RWPE2 (cell line): Measurements from ENCODE around the gene PARD6G.

Experiments used
- ATAC-seq: fragments of 200-7000 bp; cut with Tn5 transposase; 3 replicates; pipeline ENCODE4 v1.9.1; 2021; ENCODE audit warnings: low read depth
- DNase-seq: peaks from one replicate; pipeline ENCODE4 v3.0.0-alpha.2; 2020; ENCODE audit warnings: low spot score
- H3K27ac ChIP-seq: fragments of 450-650 bp; 2 replicates; pipeline ENCODE4 v1.5.1; 2017; ENCODE audit warnings: mild to moderate bottlenecking; ENCODE audit not compliant: poor library complexity, severe bottlenecking
- H3K27me3 ChIP-seq: fragments of 250-450 bp; sonication (Bioruptor Pico); 2 replicates; pipeline ENCODE4 v1.5.1; 2021; ENCODE audit warnings: mild to moderate bottlenecking, moderate library complexity; ENCODE audit not compliant: insufficient read depth, poor library complexity, severe bottlenecking
- H3K36me3 ChIP-seq: fragments of 250-450 bp; sonication (Bioruptor Pico); 2 replicates; pipeline ENCODE4 v1.5.1; 2020; ENCODE audit warnings: low read depth, mild to moderate bottlenecking, moderate library complexity
- H3K4me1 ChIP-seq: fragments of 250-450 bp; sonication (Bioruptor Pico); 2 replicates; pipeline ENCODE4 v1.5.1; 2021; ENCODE audit warnings: mild to moderate bottlenecking, moderate library complexity; ENCODE audit not compliant: insufficient read depth, poor library complexity, severe bottlenecking
- H3K4me3 ChIP-seq: fragments of 250-450 bp; sonication (Bioruptor Pico); 2 replicates; pipeline ENCODE4 v1.5.1; 2021; ENCODE audit warnings: mild to moderate bottlenecking, moderate library complexity; ENCODE audit not compliant: severe bottlenecking
- H3K9me3 ChIP-seq: fragments of 250-450 bp; sonication (Bioruptor Pico); 2 replicates; pipeline ENCODE4 v1.5.1; 2021; ENCODE audit warnings: mild to moderate bottlenecking, moderate library complexity; ENCODE audit not compliant: severe bottlenecking
- CTCF ChIP-seq: fragments of 450-650 bp; IDR thresholded peaks from one replicate; pipeline ENCODE4 v1.5.1; 2017; ENCODE audit warnings: mild to moderate bottlenecking, moderate library complexity; ENCODE audit not compliant: poor library complexity, severe bottlenecking

Gene PARD6G

DNA sequence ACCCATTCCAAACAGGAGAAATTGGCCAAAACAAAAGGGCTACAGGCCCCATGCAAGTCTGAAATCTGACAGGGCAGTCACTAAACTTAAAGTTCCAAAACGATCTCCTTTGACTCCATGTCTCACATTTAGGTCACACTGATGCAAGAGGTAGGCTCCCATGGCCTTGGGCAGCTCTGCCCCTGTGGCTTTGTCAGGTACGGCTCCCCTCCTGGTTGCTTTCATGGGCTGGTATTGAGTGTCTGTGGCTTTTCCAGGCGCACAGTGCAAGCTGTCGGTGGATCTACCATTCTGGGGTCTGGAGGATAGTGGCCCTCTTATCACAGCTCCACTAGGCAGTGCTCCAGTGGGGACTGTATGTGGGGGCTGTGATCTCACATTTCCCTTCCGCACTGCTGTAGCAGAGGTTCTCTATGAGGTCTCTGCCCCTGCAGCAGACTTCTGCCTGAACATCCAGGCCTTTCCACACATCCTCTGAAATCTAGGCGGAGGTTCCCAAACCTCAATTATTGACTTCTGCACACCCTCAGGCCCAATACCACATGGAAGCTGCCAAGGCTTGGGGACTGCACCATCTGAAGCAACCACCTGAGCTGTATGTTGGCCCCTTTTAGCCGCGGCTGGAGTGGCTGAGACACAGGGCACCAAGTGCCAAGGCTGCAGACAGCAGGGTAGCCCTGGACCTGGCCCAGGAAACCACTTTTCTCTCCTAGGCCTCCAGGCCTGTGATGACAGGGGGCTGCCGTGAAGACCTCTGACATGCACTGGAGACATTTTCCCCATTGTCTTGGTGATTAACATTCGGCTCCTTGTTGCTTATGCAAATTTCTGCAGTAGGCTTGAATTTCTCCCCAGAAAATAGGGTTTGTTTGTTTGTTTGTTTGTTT lies 28.7 kb downstream of the PARD6G start:
- DNase-seq (no peak), ATAC-seq (no peak)
- Histone ChIP-seq H3K27ac (no peak overlapping the region), H3K27me3 (no peaks in the 10 kb centered on the region), H3K9me3 (no peaks in the 10 kb centered on the region), H3K4me3 (no peak overlapping the region), H3K4me1 (no peaks in the 10 kb centered on the region), H3K36me3 (no peaks in the 10 kb centered on the region)
- TF ChIP-seq CTCF = no peak

DNA sequence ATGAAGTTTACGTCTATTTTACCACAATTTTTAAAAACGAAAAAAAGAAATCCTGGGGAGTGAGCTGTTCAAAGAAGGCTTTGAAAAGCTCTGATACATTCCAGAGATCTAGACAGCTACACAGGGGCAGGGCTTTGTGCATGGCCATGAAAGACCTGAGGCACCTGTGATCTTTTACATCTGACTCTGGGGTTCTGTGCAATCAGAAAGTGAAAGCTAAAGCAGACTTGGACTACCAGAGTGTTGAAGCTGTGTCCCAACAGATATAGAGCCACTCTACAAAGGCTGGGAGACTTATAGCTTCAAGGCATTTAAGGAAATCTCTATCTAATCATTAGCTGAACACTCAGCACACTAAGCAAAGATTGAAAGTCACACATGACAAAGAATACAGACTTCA lies 34.1 kb downstream of the PARD6G start:
- no peak for DNase-seq
- Histone ChIP-seq H3K9me3 (no peaks in the 10 kb centered on the region), H3K27me3 (no peaks in the 10 kb centered on the region), H3K4me3 (no peak overlapping the region), H3K27ac (no peak overlapping the region), H3K36me3 (no peaks in the 10 kb centered on the region), H3K4me1 (no peaks in the 10 kb centered on the region)
- TF ChIP-seq CTCF = no peak
- ATAC-seq = no peak

GRCh38 chr18:80210312-80211083 lies 36.8 kb downstream of the PARD6G start:
- Histone ChIP-seq H3K4me3 (no peak overlapping the region), H3K36me3 (no peaks in the 10 kb centered on the region), H3K4me1 (no peaks in the 10 kb centered on the region), H3K27me3 (no peaks in the 10 kb centered on the region), H3K9me3 (no peaks in the 10 kb centered on the region), H3K27ac (no peak overlapping the region)
- DNase-seq (no peak), ATAC-seq (no peak)
- no peak for TF ChIP-seq CTCF

DNA sequence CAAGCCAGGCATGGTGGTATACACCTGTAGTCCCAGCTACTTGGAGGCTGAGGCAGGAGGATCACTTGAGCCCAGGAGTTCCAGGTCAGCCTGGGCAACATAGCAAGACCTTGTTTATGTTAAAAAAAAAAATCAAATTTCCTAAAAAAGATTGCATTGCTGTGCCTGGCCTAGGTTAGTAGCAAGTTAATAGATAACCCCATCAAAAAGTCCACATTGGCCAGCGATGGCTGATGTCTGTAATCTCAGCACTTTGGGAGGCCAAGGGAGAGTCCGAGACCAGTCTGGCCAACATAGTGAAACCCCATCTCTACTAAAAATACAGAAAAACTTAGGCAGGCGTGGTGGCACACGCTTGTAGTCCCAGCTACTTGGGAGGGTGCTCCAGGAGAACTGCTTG lies 38.7 kb downstream of the PARD6G start:
- H3K4me3 ChIP-seq = no peak overlapping the region
- no peak for TF ChIP-seq CTCF
- H3K36me3 ChIP-seq = no peaks in the 10 kb centered on the region
- H3K4me1 ChIP-seq = no peaks in the 10 kb centered on the region
- H3K27ac ChIP-seq = no peak overlapping the region
- DNase-seq = no peak
- H3K27me3 ChIP-seq = no peaks in the 10 kb centered on the region
- no peaks in the 10 kb centered on the region for H3K9me3 ChIP-seq
- no peak for ATAC-seq
